H1 (cell line): ENCODE measurements around the gene TBC1D22A. TPM values are rescaled to one million over a fixed set of nuclear protein-coding genes. Genes with fewer than 3 reads are reported as not detected.

Experiments used
- BACH1 ChIP-seq: IDR thresholded peaks from 2 replicates; pipeline ENCODE4 v1.6.1; 2012; ENCODE audit warnings: low read length, improper control_type of control experiment
- EZH2 ChIP-seq: fragments of 200-600 bp; sonication (generic); IDR thresholded peaks from 2 replicates; pipeline ENCODE4 v1.7.1; 2012; ENCODE audit warnings: low read depth, mild to moderate bottlenecking, moderate library complexity, low read length, inconsistent platforms; ENCODE audit not compliant: severe bottlenecking
- JUND ChIP-seq: IDR thresholded peaks from 2 replicates; pipeline ENCODE4 v1.6.1; 2011; ENCODE audit warnings: mild to moderate bottlenecking, improper control_type of control experiment, low read length
- POU5F1 ChIP-seq: IDR thresholded peaks from 2 replicates; pipeline ENCODE4 v1.6.1; 2011; ENCODE audit warnings: low read depth, mild to moderate bottlenecking, low read length, moderate library complexity
- RFX5 ChIP-seq: IDR thresholded peaks from 2 replicates; pipeline ENCODE4 v1.6.1; 2011; ENCODE audit warnings: low read depth, low read length, improper control_type of control experiment, borderline replicate concordance
- SIX5 ChIP-seq: IDR thresholded peaks from 2 replicates; pipeline ENCODE4 v1.6.1; 2011; ENCODE audit warnings: mild to moderate bottlenecking, low read depth, low read length
- SUZ12 ChIP-seq: fragments of 200-600 bp; sonication (generic); IDR thresholded peaks from 2 replicates; pipeline ENCODE4 v1.6.1; 2012; ENCODE audit warnings: mild to moderate bottlenecking, inconsistent platforms, low read length, moderate library complexity, mixed read lengths
- TAF7 ChIP-seq: optimal IDR thresholded peaks from 2 replicates; pipeline ENCODE3; 2011; ENCODE audit warnings: low read depth, mild to moderate bottlenecking, inconsistent platforms, low read length, moderate library complexity, borderline replicate concordance
- polyA plus RNA-seq, 7 experiments: library from polyadenylated mRNA; depleted of rRNA in 3 of 7; stranded (reverse) in 5 of 7; unstranded in 2 of 7; fragments of >200 nt in 5 of 7; fragments of 200-250 nt in 2 of 7; gene quantifications; 1 replicate in 5 of 7; 2 replicates in 1 of 7; 4 replicates in 1 of 7; pipeline versions ENCODE4 v1.2.1 to v1.2.3, GENCODE V29; 2011 to 2013; ENCODE audit warnings: missing spikeins in 2 of 7, mixed read lengths in 2 of 7
- total RNA-seq: library from RNA; stranded (reverse); fragmentation: NEBNext Ultra II Directional; extraction: Animal tissue kit (Norgen Biotek cat#: 25700); gene quantifications from 2 replicates; pipeline ENCODE4 v1.2.1, GENCODE V29; 2021

TBC1D22A gene
- total and polyA plus RNA-seq, 2 of the 8 experiments (the other 6 are each of a cell fraction or from before 2014, with no cell fraction given) = 11.9 to 18.4 TPM

DNA sequence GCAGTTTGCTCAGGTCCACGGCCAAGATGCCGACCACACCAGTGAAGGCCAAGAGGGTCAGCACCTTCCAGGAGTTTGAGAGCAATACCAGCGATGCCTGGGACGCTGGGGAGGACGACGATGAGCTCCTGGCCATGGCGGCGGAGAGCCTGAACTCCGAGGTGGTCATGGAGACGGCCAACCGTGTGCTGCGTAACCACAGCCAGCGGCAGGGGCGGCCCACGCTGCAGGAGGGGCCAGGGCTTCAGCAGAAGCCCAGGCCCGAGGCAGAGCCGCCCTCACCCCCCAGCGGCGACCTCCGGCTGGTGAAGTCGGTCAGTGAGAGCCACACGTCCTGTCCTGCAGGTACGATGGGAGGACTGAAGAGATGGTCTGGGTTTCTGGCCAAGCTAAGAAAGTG is 31.0 kb downstream of the TBC1D22A start (continued):
- no peak for TF ChIP-seq TAF7
- no peak for TF ChIP-seq RFX5
- no peak for TF ChIP-seq JUND
- no peak for TF ChIP-seq BACH1
- TF ChIP-seq EZH2 = no peak
- TF ChIP-seq SIX5 = no peak
- no peak for TF ChIP-seq SUZ12
- TF ChIP-seq POU5F1 = no peak
